HL-60 (cell line): ENCODE measurements around the gene CENPP.

Experiments
- POLR2AphosphoS5 ChIP-seq: IDR thresholded peaks from 2 replicates; pipeline ENCODE4 v1.6.1; 2012; ENCODE audit warnings: low read depth
- SPI1 ChIP-seq: IDR thresholded peaks from 2 replicates; pipeline ENCODE4 v1.6.1; 2012; ENCODE audit warnings: low read depth, mild to moderate bottlenecking, borderline replicate concordance
- TF ChIP-seq, protein P1 (sequence below): IDR thresholded peaks from one replicate; pipeline ENCODE4 v1.5.1; 2011; ENCODE audit warnings: low read length, control low read depth, inconsistent platforms; ENCODE audit not compliant: insufficient read depth
- TF ChIP-seq, protein P2 (sequence below): IDR thresholded peaks from 2 replicates; pipeline ENCODE4 v1.6.1; 2012; ENCODE audit warnings: low read depth; ENCODE audit not compliant: insufficient replicate concordance

GRCh38 chr9:92564982-92565381, 239.2 kb downstream of the CENPP start:
- TF ChIP-seq, protein P1, sequence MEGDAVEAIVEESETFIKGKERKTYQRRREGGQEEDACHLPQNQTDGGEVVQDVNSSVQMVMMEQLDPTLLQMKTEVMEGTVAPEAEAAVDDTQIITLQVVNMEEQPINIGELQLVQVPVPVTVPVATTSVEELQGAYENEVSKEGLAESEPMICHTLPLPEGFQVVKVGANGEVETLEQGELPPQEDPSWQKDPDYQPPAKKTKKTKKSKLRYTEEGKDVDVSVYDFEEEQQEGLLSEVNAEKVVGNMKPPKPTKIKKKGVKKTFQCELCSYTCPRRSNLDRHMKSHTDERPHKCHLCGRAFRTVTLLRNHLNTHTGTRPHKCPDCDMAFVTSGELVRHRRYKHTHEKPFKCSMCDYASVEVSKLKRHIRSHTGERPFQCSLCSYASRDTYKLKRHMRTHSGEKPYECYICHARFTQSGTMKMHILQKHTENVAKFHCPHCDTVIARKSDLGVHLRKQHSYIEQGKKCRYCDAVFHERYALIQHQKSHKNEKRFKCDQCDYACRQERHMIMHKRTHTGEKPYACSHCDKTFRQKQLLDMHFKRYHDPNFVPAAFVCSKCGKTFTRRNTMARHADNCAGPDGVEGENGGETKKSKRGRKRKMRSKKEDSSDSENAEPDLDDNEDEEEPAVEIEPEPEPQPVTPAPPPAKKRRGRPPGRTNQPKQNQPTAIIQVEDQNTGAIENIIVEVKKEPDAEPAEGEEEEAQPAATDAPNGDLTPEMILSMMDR = no peak
- TF ChIP-seq POLR2AphosphoS5 (no peak), SPI1 (no peak)
- TF ChIP-seq, protein P2, sequence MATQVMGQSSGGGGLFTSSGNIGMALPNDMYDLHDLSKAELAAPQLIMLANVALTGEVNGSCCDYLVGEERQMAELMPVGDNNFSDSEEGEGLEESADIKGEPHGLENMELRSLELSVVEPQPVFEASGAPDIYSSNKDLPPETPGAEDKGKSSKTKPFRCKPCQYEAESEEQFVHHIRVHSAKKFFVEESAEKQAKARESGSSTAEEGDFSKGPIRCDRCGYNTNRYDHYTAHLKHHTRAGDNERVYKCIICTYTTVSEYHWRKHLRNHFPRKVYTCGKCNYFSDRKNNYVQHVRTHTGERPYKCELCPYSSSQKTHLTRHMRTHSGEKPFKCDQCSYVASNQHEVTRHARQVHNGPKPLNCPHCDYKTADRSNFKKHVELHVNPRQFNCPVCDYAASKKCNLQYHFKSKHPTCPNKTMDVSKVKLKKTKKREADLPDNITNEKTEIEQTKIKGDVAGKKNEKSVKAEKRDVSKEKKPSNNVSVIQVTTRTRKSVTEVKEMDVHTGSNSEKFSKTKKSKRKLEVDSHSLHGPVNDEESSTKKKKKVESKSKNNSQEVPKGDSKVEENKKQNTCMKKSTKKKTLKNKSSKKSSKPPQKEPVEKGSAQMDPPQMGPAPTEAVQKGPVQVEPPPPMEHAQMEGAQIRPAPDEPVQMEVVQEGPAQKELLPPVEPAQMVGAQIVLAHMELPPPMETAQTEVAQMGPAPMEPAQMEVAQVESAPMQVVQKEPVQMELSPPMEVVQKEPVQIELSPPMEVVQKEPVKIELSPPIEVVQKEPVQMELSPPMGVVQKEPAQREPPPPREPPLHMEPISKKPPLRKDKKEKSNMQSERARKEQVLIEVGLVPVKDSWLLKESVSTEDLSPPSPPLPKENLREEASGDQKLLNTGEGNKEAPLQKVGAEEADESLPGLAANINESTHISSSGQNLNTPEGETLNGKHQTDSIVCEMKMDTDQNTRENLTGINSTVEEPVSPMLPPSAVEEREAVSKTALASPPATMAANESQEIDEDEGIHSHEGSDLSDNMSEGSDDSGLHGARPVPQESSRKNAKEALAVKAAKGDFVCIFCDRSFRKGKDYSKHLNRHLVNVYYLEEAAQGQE = no peak
